ENCODE measurements around the gene DYNC1LI2.
"Not testable (repeated sequence)": the region's sequence is repeated elsewhere in the genome, so short reads cannot be mapped to it uniquely, and the experiment has no call there.

The DYNC1LI2 gene

GRCh38 chr16:66751303-66751991 lies at the start of gene DYNC1LI2:
Gene DYNC1LI2, minus strand, starts transcription at chr16:66751609. Its CDS starts 18 bp downstream, at chr16:66751591.
- DNase-seq, result peak; percentile 70

GRCh38 chr16:66800856-66801255 lies 49.4 kb upstream of the DYNC1LI2 start:
- DNase-seq, result no peak

GRCh38 chr16:66798161-66798560 lies 46.8 kb upstream of the DYNC1LI2 start:
- no peak for DNase-seq

DNA sequence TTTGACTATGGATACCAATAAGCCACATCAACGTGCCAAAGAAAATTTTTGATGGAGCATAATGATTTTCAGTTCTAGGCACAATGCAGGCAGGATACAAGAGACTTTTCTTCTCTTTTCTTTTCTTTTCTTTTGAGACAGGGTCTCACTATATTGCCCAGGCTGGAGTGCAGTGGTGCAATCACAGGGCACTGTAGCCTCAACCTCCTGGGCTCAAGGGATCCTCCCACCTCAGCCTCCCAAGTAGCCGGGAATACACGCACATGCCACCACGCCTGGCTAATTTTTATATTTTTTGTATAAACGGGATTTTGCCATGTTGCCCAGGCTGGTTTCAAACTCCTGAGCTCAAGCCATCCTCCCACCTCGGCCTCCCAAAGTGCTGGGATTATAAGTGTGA lies 42.6 kb upstream of the DYNC1LI2 start:
- not testable (repeated sequence) for DNase-seq

- no peak for DNase-seq
Measured at GRCh38 chr16:66790130-66790733, 38.8 kb upstream of the DYNC1LI2 start.

GRCh38 chr16:66787427-66787826 lies 36.0 kb upstream of the DYNC1LI2 start:
- DNase-seq, result no peak

GRCh38 chr16:66786551-66786950 lies 35.1 kb upstream of the DYNC1LI2 start:
- no peak for DNase-seq

DNA sequence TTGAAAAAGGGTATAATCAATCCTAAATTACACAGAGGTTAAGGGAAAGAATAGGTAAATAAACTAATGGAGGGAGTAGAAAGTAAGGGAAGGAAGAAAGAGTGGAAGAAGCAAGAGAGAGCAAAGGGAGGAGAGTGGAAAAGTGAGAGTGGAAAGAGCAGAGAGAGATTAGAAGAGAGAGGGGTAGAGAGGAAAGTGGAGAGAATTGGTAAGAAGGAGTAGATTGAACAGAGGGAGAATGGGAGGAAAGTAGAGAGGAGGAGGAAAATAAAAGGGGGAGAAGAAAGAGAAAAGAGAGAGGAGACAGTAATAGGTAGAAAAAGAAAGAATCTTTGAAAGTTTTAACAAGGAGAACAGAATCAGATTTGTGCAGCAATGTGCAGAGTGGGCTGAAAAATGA lies 25.0 kb upstream of the DYNC1LI2 start:
- no peak for DNase-seq

DNA sequence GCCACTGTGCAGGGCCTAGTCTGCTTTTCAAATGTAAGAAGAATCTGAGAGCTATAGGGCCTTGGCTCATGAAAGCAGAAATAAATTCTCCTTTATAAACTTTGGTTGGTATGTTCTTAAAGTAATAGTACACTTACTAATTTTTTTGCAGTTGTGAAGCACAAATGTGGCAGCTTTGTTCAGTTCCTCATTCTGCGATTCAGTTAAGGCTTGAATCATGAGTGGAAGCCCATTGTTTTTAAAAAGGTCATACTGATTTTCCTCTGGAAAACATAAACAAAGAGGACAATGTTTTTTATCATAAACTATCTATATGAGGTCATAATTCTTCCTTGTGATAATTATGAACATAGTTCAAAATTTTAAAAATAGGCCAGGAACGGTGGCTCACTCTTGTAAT lies 23.6 kb upstream of the DYNC1LI2 start:
- no peak for DNase-seq

DNA sequence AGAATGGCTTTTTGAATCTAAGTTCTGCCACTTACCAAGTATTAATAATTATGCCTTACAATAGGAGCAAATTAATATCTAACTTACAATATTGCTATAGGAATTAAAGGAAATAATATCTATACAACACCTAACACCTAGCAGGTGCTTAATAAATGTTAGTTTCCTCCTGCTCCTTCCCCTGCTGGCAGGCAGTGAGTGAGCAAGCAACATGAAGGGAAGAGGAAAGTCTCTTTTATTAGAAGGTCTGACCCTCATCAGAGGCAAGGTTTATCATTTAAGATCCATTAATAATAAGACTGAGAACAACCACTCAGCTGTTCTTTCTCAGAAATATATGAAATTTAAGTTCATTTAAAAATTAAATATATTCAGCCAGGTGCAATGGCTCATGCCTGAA lies 6.7 kb upstream of the DYNC1LI2 start:
- no peak for DNase-seq

- no peak for DNase-seq
Measured at GRCh38 chr16:66754819-66755218, 3.4 kb upstream of the DYNC1LI2 start.

GRCh38 chr16:66754211-66754610 lies 2.8 kb upstream of the DYNC1LI2 start:
- DNase-seq, result no peak

DNA sequence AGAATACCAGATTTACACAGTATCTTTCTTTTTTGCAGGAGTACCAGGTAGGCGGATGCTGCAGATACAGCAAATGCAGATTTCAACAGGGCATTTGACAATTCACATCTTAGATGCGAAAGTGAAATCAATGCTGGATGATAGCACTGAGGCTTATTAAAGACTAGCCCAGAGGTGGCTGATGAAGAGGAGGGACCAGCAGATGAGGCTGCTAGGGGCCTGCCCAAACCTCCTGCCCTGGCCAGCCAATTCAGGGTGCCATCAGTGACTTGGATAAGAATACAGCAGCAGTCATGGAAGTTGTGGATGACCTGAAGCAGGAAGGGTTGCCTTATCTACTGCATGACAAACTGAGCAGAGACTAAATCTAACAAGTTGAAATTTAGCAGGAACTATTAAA lies 1.5 kb upstream of the DYNC1LI2 start:
- no peak for DNase-seq

- DNase-seq, result no peak
Measured at GRCh38 chr16:66752379-66752778, 970 bp upstream of the DYNC1LI2 start.

- no peak for DNase-seq
Measured at GRCh38 chr16:66751992-66752322, 548 bp upstream of the DYNC1LI2 start.

DNA sequence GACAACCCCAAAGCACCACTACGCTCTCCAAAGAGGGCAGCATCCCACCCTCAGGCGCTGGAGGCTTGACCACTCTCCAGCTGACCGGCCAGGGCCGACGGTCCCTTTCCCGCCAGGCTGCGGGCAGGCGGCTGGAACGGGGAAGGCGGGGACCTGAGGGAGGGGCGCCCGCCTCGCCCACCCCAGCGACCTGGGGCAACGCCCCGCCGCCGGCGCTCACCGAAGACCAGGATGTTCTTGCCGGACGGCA lies 431 bp downstream of the DYNC1LI2 start:
- no peak for DNase-seq

- no peak for DNase-seq
Measured at GRCh38 chr16:66750279-66751052, 943 bp downstream of the DYNC1LI2 start.

DNA sequence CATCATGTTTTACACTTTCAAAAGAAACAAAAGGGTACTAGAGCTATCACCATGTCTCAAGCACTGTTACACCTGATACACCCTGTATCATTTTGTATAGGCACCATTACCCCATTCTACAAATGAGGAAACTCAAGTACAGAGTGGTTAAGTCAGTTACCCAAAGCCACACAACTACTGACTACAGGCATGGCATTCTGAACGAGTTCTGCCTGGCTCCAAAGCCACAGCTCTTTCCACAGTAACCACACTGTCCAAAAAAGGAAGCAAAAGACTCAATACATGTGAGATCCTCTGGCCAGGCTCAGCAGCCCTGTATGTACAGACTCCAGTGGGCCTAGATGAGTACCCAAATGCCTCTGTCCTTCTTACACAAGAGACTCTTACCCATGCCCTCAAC lies 4.7 kb downstream of the DYNC1LI2 start:
- no peak for DNase-seq

GRCh38 chr16:66746048-66746447 lies 5.4 kb downstream of the DYNC1LI2 start:
- DNase-seq, result no peak

GRCh38 chr16:66741950-66742808 lies 9.2 kb downstream of the DYNC1LI2 start:
- DNase-seq, result no peak

- no peak for DNase-seq
Measured at GRCh38 chr16:66741169-66741900, 10.1 kb downstream of the DYNC1LI2 start.

DNA sequence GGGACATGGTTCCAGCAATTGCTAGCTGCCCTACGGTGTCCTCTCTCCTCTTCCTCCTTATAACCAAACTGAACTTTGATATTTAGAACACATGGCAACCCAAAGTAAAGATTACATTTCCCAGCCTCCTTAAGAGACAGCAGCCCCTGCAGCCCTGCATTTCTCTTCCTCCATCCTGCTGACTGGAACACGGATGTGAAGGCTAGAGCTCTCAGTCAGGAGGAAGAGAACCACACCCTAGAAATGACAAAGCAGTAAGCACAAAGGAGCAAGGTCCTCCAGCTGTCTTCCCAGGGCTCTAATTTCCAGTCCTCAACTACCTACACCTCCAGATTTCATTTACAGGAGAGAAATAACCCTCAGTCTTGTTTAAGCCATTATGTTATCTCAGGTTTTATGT lies 10.9 kb downstream of the DYNC1LI2 start:
- no peak for DNase-seq

DNA sequence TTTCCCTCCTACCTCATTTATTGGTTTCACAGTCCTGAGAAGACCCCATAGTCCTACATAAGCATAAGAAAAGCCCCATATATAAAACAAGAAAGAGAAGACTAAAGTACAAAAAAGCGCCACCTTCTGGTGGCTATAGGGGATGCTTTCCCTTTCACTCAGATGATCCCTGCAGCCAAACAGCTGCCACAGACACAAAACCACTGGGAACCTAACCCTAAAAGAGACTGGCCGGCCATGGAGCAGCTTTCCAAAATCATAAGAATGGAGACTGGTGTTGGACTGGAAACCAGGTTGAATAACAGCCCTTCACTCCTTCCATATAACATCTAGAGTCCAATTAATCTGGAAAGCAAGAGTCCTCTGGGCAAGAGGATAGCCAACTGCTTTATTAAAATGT lies 11.4 kb downstream of the DYNC1LI2 start:
- DNase-seq, result no peak
